ENCODE results near the gene TBRG4. TPM values are rescaled to one million over a fixed set of nuclear protein-coding genes. Genes with fewer than 3 reads are reported as not detected.

Gene TBRG4
- total and polyA plus RNA-seq, 2 donors from 2014 or later = 45.7 to 67.8 TPM

GRCh38 chr7:45159296-45159695, 47.8 kb upstream of the TBRG4 start:
- H3K36me3 ChIP-seq (ENCODE audit: control insufficient read depth in 2 of 3, insufficient read depth in 3 of 3, low read length in 3 of 3) = no peaks in the 10 kb centered on the region
- peak overlapping the region in 2 of 3 donors; percentile 50 to 51 for H3K4me3 ChIP-seq (ENCODE audit: low read length in 3 of 3)
- peaks cover 0 to 3% (median 0%) of the 10 kb centered on the region in 3 donors for H3K9me3 ChIP-seq (ENCODE audit: control insufficient read depth in 2 of 3, insufficient read depth in 1 of 3, low read length in 3 of 3)
- peak overlapping the region; percentile 28 to 33 for H3K27ac ChIP-seq (ENCODE audit: low read depth in 2 of 2, low read length in 2 of 2)
- H3K9ac ChIP-seq (ENCODE audit: low read length in 3 of 3) = no peak overlapping the region
- DNase-seq (peak in 1 of 5 donors; percentile 27), FAIRE-seq (no peak)
- H3K4me1 ChIP-seq (ENCODE audit: control insufficient read depth in 2 of 3, insufficient read depth in 2 of 3, low read depth in 1 of 3, low read length in 3 of 3) = peaks cover 0 to 3% (median 0%) of the 10 kb centered on the region in 3 donors
- H3K27me3 ChIP-seq (ENCODE audit: control insufficient read depth, insufficient read depth, low read length) = peaks cover 3% of the 10 kb centered on the region
- intact Hi-C loops (cut with DNase I) = loop anchor here (5.0 to 10.0 kb wide), 2 partner anchors 98 to 706 kb away; no protein-coding TSS in a partner anchor
- TF ChIP-seq CTCF (IDR thresholded peaks at IDR 0.05; ENCODE audit: borderline replicate concordance, extremely low read depth, insufficient read depth) = no peak

GRCh38 chr7:45158471-45158870, 47.0 kb upstream of the TBRG4 start:
- Histone ChIP-seq H3K9ac (ENCODE audit: low read length in 3 of 3) (peak overlapping the region in 1 of 3 donors; percentile 71), H3K27ac (ENCODE audit: low read depth in 2 of 2, low read length in 2 of 2) (peak overlapping the region; percentile 9 to 33)
- peak in 1 of 5 donors; percentile 18 for DNase-seq

GRCh38 chr7:45157653-45158401, 46.3 kb upstream of the TBRG4 start, which contains the start of gene RAMP3:
TSS of gene RAMP3 (plus strand) at chr7:45157791. CDS start at chr7:45157829, 38 bp downstream.
- peaks cover 3% of the 10 kb centered on the region for H3K27me3 ChIP-seq (ENCODE audit: control insufficient read depth, insufficient read depth, low read length)
- no peak for TF ChIP-seq CTCF (IDR thresholded peaks at IDR 0.05; ENCODE audit: borderline replicate concordance, extremely low read depth, insufficient read depth)
- H3K9ac ChIP-seq (ENCODE audit: low read length in 3 of 3) = peak within 1 kb of the TSS in 1 of 3 donors; percentile 71
- intact Hi-C loops (cut with DNase I) = loop anchor here (5.0 to 10.0 kb wide), 2 partner anchors 99 to 707 kb away; no protein-coding TSS in a partner anchor
- H3K9me3 ChIP-seq (ENCODE audit: control insufficient read depth in 2 of 3, insufficient read depth in 1 of 3, low read length in 3 of 3) = no peaks in the 10 kb centered on the region
- no peaks in the 10 kb centered on the region for H3K36me3 ChIP-seq (ENCODE audit: control insufficient read depth in 2 of 3, insufficient read depth in 3 of 3, low read length in 3 of 3)
- peak within 1 kb of the TSS; percentile 20 to 51 (median 50) for H3K4me3 ChIP-seq (ENCODE audit: low read length in 3 of 3)
- DNase-seq (peak in 1 of 5 donors; percentile 74), FAIRE-seq (no peak)
- peak within 1 kb of the TSS; percentile 9 to 33 for H3K27ac ChIP-seq (ENCODE audit: low read depth in 2 of 2, low read length in 2 of 2)
- peaks cover 0 to 3% (median 0%) of the 10 kb centered on the region in 3 donors for H3K4me1 ChIP-seq (ENCODE audit: control insufficient read depth in 2 of 3, insufficient read depth in 2 of 3, low read depth in 1 of 3, low read length in 3 of 3)

More at GRCh38 chr7:45158471-45158870, 47.0 kb upstream of the TBRG4 start:
- Histone ChIP-seq H3K4me1 (ENCODE audit: control insufficient read depth in 2 of 3, insufficient read depth in 2 of 3, low read depth in 1 of 3, low read length in 3 of 3) (peaks cover 0 to 3% (median 0%) of the 10 kb centered on the region in 3 donors), H3K4me3 (ENCODE audit: low read length in 3 of 3) (peak overlapping the region in 2 of 3 donors; percentile 50 to 51), H3K27me3 (ENCODE audit: control insufficient read depth, insufficient read depth, low read length) (peaks cover 3% of the 10 kb centered on the region), H3K9me3 (ENCODE audit: control insufficient read depth in 2 of 3, insufficient read depth in 1 of 3, low read length in 3 of 3) (no peaks in the 10 kb centered on the region), H3K36me3 (ENCODE audit: control insufficient read depth in 2 of 3, insufficient read depth in 3 of 3, low read length in 3 of 3) (no peaks in the 10 kb centered on the region)
- intact Hi-C loops (cut with DNase I) = loop anchor here (5.0 to 10.0 kb wide), 2 partner anchors 99 to 706 kb away; no protein-coding TSS in a partner anchor
- no peak for FAIRE-seq
- no peak for TF ChIP-seq CTCF (IDR thresholded peaks at IDR 0.05; ENCODE audit: borderline replicate concordance, extremely low read depth, insufficient read depth)
